GM13977 (cell line): ENCODE measurements around the gene SLC25A38.

Experiments used
- DNase-seq: peaks from one replicate; pipeline ENCODE4 v3.0.0; 2012; ENCODE audit warnings: low spot score
- CTCF ChIP-seq: IDR thresholded peaks from 2 replicates; pipeline ENCODE4 v1.5.1; 2012; ENCODE audit warnings: mild to moderate bottlenecking, control low read depth; ENCODE audit not compliant: insufficient read depth; ENCODE audit errors: extremely low read depth, missing control alignments
- in situ Hi-C: fragments of 300-500 bp; cut with MboI; formaldehyde crosslinking; loops from one replicate; pipeline ENCODE4 v1.12.0; 2022; ENCODE audit warnings: low sequenced_read_pairs, low pct_unique_long_range_greater_than_20kb, mixed read lengths, inconsistent platforms; ENCODE audit not compliant: unreplicated experiment

The SLC25A38 gene

DNA sequence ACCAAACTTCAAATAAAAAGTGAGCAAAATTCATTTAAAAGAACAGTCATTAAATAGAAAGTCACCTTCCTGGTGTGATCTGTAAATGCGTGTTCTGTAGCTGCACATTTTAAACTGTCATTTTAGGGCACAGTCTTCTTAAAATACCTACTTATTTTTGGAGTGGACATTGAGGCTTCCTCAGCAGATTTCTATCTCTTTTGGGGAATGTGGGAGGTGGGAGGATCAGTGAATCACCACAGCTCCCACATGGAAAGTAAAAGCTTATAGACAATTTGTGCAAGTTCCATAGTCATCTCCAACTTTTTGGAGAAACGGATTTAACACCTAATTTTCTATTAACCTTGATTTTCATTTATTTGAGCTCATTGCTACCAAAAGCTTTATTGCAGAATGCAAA, 63.3 kb downstream of the SLC25A38 start:
- in situ Hi-C loops, result no loop called here
- TF ChIP-seq CTCF, result no peak
- no peak for DNase-seq
